Ishikawa (cell line): Measurements from ENCODE around the gene ANTXR1.

Experiments
- CEBPB ChIP-seq: IDR thresholded peaks from 2 replicates; pipeline ENCODE4 v1.6.1; 2012
- CREB1 ChIP-seq: IDR thresholded peaks from 2 replicates; pipeline ENCODE4 v1.6.1; 2012; ENCODE audit warnings: low read depth
- EGR1 ChIP-seq: IDR thresholded peaks from 2 replicates; pipeline ENCODE4 v1.6.1; 2012
- EP300 ChIP-seq: IDR thresholded peaks from 2 replicates; pipeline ENCODE4 v1.6.1; 2012; ENCODE audit warnings: borderline replicate concordance
- FOXM1 ChIP-seq: IDR thresholded peaks from 2 replicates; pipeline ENCODE4 v1.6.1; 2012; ENCODE audit warnings: low read depth, borderline replicate concordance
- MAX ChIP-seq: IDR thresholded peaks from 2 replicates; pipeline ENCODE4 v1.6.1; 2012
- NFIC ChIP-seq: IDR thresholded peaks from 2 replicates; pipeline ENCODE4 v1.6.1; 2012
- RAD21 ChIP-seq: IDR thresholded peaks from 2 replicates; pipeline ENCODE4 v1.6.1; 2012; ENCODE audit warnings: low read depth
- REST ChIP-seq: IDR thresholded peaks from 2 replicates; pipeline ENCODE4 v1.6.1; 2012; ENCODE audit warnings: low read depth, mild to moderate bottlenecking
- TAF1 ChIP-seq: IDR thresholded peaks from 2 replicates; pipeline ENCODE4 v1.6.1; 2012; ENCODE audit warnings: low read depth, mild to moderate bottlenecking
- TCF12 ChIP-seq: IDR thresholded peaks from 2 replicates; pipeline ENCODE4 v1.6.1; 2012; ENCODE audit warnings: low read depth
- TEAD4 ChIP-seq: IDR thresholded peaks from 2 replicates; pipeline ENCODE4 v1.6.1; 2012
- USF1 ChIP-seq: IDR thresholded peaks from 2 replicates; pipeline ENCODE4 v1.6.1; 2012
- YY1 ChIP-seq: IDR thresholded peaks from 2 replicates; pipeline ENCODE4 v1.6.1; 2012; ENCODE audit warnings: low read depth
- ZBTB7A ChIP-seq: IDR thresholded peaks from 2 replicates; pipeline ENCODE4 v1.6.1; 2012; ENCODE audit warnings: low read depth

Gene ANTXR1

DNA sequence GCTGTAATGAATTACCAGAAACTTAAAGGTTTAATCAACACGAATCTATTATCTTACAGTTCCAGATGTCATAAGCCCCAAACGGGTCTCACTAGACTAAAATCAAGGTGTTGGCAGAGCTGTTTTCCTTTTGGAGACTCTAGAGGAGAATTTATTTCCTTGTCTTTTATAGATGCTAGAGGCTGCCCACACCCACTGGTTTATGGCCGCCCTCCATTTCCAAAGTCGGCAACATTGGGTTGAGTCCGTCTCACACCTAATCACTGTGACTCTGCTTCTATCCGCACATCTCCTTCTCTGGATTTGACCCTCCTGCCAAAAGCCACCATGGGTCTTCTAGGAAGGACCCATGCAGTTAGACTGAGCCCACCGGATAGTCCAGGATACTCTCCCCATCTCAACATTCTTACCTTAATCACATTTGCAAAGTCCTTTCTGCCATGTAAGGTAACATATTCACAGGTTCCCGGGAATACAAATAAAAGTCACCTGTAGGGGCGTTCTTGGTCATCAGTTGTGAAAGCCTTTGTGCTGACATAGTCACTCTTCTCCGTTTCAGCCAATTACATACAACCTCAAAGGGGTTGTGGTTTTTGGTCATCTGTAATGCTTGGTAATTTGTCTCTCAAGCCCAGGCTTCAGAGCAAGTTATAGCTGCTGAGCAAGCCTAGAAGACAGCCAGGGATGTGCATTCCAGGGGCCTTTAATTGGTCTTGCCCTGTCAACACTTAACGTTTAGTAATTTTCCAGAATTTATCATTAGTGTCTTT, 179.4 kb downstream of the ANTXR1 start:
- TF ChIP-seq CEBPB (no peak), TAF1 (no peak), TCF12 (no peak), FOXM1 (no peak), YY1 (no peak), NFIC (no peak), EGR1 (no peak), TEAD4 (no peak), CREB1 (no peak), MAX (no peak), REST (no peak)

GRCh38 chr2:69195706-69196105, 182.7 kb downstream of the ANTXR1 start:
- no peak for TF ChIP-seq REST
- no peak for TF ChIP-seq FOXM1
- TF ChIP-seq TCF12: no peak
- no peak for TF ChIP-seq EP300
- TF ChIP-seq ZBTB7A: no peak
- no peak for TF ChIP-seq RAD21
- no peak for TF ChIP-seq EGR1
- TF ChIP-seq USF1: no peak
- no peak for TF ChIP-seq NFIC
- no peak for TF ChIP-seq CEBPB
- no peak for TF ChIP-seq MAX
- TF ChIP-seq YY1: no peak
- no peak for TF ChIP-seq TAF1
- no peak for TF ChIP-seq TEAD4
- no peak for TF ChIP-seq CREB1

- TF ChIP-seq NFIC: no peak
- 0 out of 2 replicates have a peak, but pooled peaks have one; percentile 56 for TF ChIP-seq CEBPB
These were observed 183.5 kb downstream of the ANTXR1 start for GRCh38 chr2:69196327-69197117.

- TF ChIP-seq CREB1 (no peak), EP300 (no peak), RAD21 (no peak), NFIC (no peak), REST (no peak), FOXM1 (no peak), MAX (no peak), EGR1 (no peak), YY1 (no peak), TEAD4 (no peak), USF1 (no peak), ZBTB7A (no peak), TCF12 (no peak), TAF1 (no peak), CEBPB (no peak)
These were observed 187.1 kb downstream of the ANTXR1 start for GRCh38 chr2:69200107-69200520.
